Measurements from ENCODE around the gene MORC4. TPM values are rescaled to one million over a fixed set of nuclear protein-coding genes. Genes with fewer than 3 reads are reported as not detected.

MORC4 gene
- total RNA-seq, 2 donors from 2014 or later: 5.3 to 6.6 TPM

DNA sequence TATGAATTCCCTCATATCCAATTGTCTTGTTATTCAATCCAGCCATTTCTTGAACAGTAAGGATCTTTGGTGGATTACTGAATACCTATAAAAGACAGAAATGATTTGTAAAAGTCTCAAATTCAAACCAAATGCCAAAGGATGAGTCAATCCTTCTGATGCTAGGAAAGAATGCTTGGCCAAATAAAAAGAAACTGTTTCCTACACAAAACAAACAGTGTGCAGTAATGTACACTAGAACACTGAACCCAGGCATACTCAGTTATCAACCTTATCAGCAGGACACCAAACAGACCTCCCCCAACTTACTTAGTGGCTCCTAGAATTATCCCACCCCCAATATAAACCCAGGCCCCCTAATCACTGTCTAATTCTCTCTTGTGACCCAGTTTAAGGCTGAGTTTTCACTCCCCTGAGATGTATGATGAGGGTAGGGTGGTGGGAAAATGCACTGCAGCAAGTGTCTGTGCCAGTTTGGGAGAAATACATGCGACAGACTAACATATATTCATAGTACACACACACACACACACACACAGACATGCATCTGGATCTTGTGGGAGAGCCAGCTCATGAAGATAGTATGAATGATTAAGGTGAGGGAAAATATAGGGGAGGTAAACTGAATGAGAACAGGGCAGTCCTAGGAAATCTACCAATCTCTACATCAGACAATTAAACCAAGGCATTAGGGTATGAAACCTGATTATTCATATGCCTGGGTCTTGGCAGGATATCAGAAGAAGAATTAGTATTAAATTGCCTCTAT is 44.8 kb downstream of the MORC4 start:
- intact Hi-C loops (cut with DNase I): loop anchor here in 1 of 2 donors (10.0 kb wide), 1 partner anchor 60 kb away; no protein-coding TSS in a partner anchor
- ATAC-seq (no peak), DNase-seq (no peak)

DNA sequence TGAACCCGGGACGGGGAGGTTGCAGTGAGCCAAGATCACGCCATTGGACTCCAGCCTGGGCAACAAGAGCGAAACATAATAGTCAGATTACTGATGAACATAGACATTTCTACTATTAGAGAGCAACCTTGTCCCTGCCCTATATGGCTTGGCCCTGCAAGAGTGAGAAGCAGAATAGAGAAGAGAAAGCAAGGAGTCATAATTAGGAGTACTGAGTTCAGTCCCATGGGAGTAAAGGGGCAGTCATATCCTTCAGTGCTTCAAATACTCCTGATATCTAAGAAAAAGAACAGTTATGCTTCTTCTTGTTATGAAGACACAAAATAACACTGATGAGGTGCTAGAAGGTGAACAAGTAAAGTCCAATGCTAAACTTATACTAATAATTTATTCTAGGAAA is 46.0 kb downstream of the MORC4 start:
- DNase-seq (no peak), ATAC-seq (no peak)
- intact Hi-C loops (cut with DNase I): loop anchor here (5.0 to 10.0 kb wide), 2 partner anchors 57 to 59 kb away; no protein-coding TSS in a partner anchor

DNA sequence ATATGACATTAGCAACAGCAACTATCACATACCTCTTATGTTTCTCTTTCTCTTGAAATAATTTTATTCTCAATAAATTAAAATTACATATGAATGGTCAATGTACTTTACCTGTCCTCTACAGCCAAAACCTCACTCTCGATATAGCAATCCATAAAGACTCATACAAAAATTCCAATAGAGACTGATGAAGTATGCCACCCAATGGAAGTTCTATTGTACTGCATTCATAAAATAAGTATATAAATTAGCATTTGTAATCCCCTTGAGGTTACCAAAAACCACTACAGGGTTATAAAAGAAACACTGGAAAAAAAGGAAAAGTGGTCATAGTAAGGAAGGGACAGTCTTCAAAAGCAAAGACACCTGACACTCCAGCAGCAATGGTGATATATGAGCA is 47.0 kb downstream of the MORC4 start:
- ATAC-seq (no peak), DNase-seq (no peak)
- intact Hi-C loops (cut with DNase I): loop anchor here (5.0 to 10.0 kb wide), 2 partner anchors 56 to 58 kb away; no protein-coding TSS in a partner anchor

DNA sequence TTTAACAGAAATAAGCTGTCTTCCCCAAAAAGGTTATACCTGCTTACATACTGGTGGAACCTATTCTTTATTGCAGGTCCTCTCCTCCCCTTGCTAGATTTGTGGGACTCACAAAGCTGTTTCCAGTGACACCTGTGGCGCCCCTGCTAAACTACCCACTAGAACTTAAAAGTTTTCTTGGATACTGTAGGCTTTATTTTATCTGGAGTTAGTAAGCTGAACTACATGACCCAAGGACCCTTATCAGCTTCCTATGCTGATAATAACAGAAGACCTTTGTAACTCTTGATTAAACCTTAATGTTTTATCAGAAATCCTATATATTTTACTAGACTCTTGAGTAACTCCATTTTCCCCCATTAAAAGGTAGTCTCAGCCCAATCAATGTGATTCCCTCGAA is 47.5 kb downstream of the MORC4 start:
- no peak for ATAC-seq
- intact Hi-C loops (cut with DNase I): loop anchor here (5.0 to 10.0 kb wide), 2 partner anchors 55 to 58 kb away; no protein-coding TSS in a partner anchor
- no peak for DNase-seq

GRCh38 chrX:106952089-106952488 is 47.9 kb downstream of the MORC4 start:
- DNase-seq (no peak), ATAC-seq (no peak)
- intact Hi-C loops (cut with DNase I): loop anchor here (5.0 to 10.0 kb wide), 2 partner anchors 55 to 57 kb away; no protein-coding TSS in a partner anchor

DNA sequence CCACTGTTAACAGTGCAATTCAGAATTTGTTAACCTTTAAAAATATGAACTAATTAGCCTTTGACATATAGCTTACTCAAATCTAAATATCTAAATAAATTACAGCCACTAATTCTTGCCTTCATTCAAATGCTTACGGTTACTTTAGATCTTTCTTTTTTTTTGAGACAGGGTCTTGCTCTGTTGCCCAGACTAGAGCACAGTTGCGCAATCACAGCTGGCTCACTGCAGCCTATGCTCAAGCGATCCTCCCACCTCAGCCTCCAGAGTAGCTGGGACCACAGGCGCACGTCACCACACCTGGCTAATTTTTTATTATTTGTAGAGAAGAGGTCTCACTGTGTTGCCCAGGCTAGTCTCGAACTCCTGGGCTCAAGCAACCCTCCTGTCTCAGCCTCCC is 48.8 kb downstream of the MORC4 start:
- no peak for ATAC-seq
- intact Hi-C loops (cut with DNase I): loop anchor here (5.0 to 10.0 kb wide), 2 partner anchors 54 to 56 kb away; no protein-coding TSS in a partner anchor
- no peak for DNase-seq

GRCh38 chrX:106950381-106950780 is 49.6 kb downstream of the MORC4 start:
- intact Hi-C loops (cut with DNase I): loop anchor here (5.0 to 10.0 kb wide), 2 partner anchors 53 to 56 kb away; no protein-coding TSS in a partner anchor
- ATAC-seq (no peak), DNase-seq (no peak)

GRCh38 chrX:106949366-106949765 is 50.6 kb downstream of the MORC4 start:
- intact Hi-C loops (cut with DNase I): no loop called here
- ATAC-seq (no peak), DNase-seq (no peak)

DNA sequence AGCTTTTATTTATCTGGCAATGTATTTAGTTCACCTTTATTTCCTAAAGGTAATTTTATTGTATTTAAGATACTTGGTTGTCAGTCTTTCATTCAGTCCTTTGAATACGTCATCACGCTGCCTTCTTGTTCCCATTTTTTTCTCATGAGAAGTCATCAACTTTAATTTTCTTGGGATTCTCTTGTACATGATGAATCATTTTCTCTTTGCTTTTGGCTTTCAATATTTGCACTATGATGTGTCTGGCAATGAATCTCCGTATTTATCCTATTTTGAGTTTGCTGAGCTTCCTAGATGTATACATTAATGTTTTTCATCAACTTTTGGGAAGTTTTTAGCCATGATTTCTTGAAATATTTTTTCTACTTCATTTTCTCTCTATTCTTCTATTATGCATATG is 51.4 kb downstream of the MORC4 start:
- DNase-seq (no peak), ATAC-seq (no peak)
- intact Hi-C loops (cut with DNase I): no loop called here

GRCh38 chrX:106946464-106946863 is 53.5 kb downstream of the MORC4 start:
- no peak for ATAC-seq
- DNase-seq: no peak
- intact Hi-C loops (cut with DNase I): no loop called here

- ATAC-seq (no peak), DNase-seq (no peak)
- intact Hi-C loops (cut with DNase I): loop anchor here in 1 of 2 donors (5.0 kb wide), 1 partner anchor 48 kb away; no protein-coding TSS in a partner anchor
These were observed 59.9 kb downstream of the MORC4 start for GRCh38 chrX:106940068-106940467.

DNA sequence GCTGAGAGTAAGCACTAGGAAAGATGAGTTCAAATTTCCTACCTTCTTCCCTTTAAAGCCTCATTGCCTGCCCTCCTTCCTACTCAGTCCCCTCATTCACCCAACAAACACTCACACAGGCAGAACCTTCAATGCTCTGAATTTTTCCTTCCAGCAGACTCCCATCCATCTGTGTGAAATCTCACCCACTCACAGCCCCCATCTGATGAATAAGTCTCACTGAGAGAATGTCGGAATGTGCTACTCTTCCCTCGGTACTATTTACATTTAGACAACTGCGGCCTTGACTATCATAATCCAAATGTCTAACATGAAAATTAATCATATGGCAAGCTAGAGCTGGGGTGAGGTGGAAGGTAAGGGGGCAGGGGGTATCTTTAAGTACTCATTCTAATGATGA is 60.4 kb downstream of the MORC4 start:
- intact Hi-C loops (cut with DNase I): no loop called here
- DNase-seq (no peak), ATAC-seq (no peak)

GRCh38 chrX:106936246-106936645 is 63.8 kb downstream of the MORC4 start:
- intact Hi-C loops (cut with DNase I): no loop called here
- no peak for ATAC-seq
- DNase-seq: no peak

DNA sequence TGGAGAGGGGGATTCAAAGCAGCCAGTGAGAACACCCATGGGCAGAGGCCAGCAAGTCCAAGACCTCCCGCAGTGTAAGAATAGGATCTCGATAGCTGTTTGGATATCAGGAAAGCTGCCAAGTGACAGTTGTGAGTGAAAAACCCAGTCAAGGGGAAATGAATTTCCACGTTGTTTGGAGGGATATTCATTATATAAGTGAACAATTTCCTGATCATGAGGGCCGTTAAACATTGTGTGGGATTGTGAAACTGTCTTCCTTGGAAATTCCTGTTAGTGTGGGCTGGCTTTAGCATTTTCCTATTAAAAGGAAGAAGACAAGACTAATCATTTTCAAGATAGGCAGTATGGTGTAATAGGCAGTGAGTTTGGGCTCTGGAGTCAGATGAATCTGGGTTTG is 64.8 kb downstream of the MORC4 start:
- intact Hi-C loops (cut with DNase I): no loop called here
- ATAC-seq (no peak), DNase-seq (no peak)

DNA sequence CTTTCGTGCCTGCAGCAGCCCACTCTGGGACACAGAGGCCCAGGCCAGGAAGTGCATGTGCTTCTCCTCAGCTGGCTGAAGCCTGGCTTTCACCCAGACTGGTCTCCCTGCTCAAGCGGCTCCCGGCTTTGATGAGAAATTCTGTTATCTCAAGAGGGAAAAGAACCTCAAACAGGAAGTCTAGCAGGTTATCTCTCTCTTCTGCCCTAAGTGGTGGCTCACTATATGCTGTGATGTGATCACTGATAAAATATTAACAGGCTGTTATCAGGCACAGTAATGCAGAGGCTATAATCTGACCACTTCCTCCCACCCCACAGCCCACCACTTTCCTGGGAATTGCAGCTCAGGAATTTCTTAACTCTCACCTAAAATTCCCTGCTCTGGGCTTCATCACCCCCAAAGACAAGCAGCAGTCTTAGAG is 66.5 kb downstream of the MORC4 start:
- no peak for DNase-seq
- intact Hi-C loops (cut with DNase I): no loop called here
- peak; percentile 49 to 71 for ATAC-seq

DNA sequence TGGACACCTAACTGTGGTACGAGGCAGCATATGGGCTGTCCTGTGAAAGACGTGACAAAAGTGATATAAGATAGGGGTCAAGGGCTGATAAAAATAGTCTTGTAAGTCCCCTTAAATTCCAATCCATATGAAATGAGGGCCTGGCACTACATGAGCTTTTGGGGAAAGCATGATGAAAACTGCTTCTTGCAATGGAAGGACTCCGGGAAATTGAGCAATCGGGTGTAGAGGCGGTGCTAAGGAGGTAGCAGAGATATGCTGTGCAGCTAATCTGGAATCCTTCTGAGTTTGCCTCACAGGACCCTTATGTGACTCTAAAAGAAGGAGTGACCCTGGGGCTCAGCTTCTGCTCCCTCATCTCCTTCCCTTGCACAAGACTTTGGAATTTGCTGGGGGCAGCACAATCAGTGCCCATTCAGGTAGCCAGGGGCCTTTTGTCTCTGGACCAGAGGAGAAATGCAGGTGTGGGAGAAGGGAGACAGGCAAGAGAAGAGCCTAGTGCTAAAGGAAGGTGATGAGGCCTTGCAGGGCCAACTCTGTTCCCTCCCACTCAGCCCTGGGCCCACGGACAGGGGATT is 67.0 kb downstream of the MORC4 start:
- intact Hi-C loops (cut with DNase I): no loop called here
- no peak for DNase-seq
- ATAC-seq: peak; percentile 47 to 68

DNA sequence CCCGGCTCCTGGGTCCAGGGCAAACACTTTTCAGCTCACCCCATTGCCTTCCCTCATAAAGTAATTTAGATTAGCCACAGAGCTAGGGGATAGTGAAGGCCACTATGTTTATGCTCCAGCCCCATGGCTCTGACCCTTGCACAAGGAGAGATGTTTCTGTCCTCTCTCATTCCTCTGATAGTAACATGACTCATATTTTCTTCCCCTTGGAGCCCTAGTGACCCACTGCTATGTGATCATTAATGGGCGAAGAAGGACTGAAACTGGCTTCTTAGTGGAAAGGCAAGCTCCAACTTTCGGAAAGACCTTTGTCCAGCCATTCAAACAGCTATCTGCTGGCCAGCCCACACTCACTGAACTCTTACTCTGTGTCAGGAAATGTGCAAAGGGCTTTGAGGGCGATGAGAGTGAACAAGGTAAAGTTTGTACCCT is 67.5 kb downstream of the MORC4 start:
- intact Hi-C loops (cut with DNase I): no loop called here
- ATAC-seq (peak; percentile 55 to 75), DNase-seq (no peak)

DNA sequence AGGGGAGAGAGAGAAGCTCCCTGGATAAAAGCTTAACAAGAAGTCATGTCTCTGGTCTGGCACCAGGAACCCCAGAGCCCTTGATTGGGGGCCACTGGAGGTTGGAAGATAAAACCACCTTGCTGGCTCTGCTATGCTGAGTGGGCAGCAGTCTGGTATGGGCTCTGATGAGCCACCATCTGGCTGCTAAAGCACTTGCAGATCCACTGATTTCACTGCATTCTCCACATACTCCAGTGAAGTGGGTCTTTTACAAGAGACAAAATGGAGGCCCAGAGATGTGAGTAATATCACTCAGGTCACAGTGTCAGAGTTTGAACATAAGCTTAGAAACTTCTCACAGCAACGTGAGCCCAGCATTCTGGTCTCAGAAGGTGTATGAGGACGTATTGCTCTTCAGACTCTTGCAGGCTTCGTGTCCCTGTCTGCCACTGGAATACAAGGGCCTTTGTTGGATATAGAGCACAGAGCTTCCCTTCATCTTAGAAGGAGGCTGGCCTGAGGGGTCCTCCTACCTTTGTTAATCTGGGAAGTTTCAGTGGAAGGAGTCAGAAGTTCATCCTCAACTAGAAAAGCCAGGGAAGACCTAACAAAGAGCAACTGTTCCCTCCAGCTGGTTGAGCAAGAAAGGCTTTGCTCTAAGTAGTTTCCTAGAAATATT is 68.1 kb downstream of the MORC4 start:
- intact Hi-C loops (cut with DNase I): no loop called here
- ATAC-seq: no peak

DNA sequence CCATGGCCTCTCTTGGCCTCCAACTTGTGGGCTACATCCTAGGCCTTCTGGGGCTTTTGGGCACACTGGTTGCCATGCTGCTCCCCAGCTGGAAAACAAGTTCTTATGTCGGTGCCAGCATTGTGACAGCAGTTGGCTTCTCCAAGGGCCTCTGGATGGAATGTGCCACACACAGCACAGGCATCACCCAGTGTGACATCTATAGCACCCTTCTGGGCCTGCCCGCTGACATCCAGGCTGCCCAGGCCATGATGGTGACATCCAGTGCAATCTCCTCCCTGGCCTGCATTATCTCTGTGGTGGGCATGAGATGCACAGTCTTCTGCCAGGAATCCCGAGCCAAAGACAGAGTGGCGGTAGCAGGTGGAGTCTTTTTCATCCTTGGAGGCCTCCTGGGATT is 71.8 kb downstream of the MORC4 start:
- DNase-seq: no peak
- ATAC-seq: no peak
- intact Hi-C loops (cut with DNase I): no loop called here

More for the DNA sequence above, 68.1 kb downstream of the MORC4 start:
- DNase-seq: no peak

DNA sequence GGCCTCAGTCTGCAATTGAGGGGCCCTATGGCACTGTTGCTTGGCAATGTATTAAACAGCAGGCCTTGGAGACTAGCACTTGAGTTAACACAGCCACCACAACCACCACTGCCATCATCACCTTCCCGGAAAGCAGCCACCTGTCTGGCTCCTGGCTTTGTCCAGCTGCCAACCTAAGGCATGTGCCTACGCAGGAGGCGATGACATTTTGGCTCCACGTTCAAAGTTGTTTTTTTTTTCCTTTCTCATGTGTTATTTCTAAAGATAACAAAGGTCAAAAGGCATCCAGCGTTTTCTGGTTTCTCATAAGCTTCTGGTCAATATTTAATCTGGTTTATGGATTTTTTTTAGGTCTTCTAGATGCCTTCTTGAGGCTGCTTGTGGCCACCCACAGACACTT is 72.3 kb downstream of the MORC4 start:
- no peak for ATAC-seq
- DNase-seq: no peak
- intact Hi-C loops (cut with DNase I): no loop called here
